Astrocyte (in vitro differentiated cells and primary cell): ENCODE measurements around the gene NR5A2. TPM values are rescaled to one million over a fixed set of nuclear protein-coding genes. Genes with fewer than 3 reads are reported as not detected.

Experiments
- DNase-seq: peaks from one replicate; pipeline ENCODE4 v3.0.0-alpha.2; 2010; ENCODE audit warnings: low read depth
- FAIRE-seq: peaks from 2 replicates; lab custom pipeline; 2011; peaks lifted over from hg19 to GRCh38; lab: Jason Lieb, UNC
- H2AFZ ChIP-seq: 2 replicates; pipeline ENCODE4 v1.6.0; 2012; ENCODE audit warnings: low read depth, low read length, inconsistent platforms
- H3K27ac ChIP-seq: 2 replicates; pipeline ENCODE4 v1.5.1; 2011; ENCODE audit warnings: low read depth, low read length, inconsistent platforms
- H3K27me3 ChIP-seq: 2 replicates; pipeline ENCODE4 v1.6.0; 2011; ENCODE audit warnings: low read length, inconsistent platforms; ENCODE audit not compliant: insufficient read depth
- H3K36me3 ChIP-seq: 2 replicates; pipeline ENCODE4 v1.5.1; 2011; ENCODE audit warnings: low read length, inconsistent platforms; ENCODE audit not compliant: insufficient read depth
- H3K4me1 ChIP-seq: 2 replicates; pipeline ENCODE4 v1.5.1; 2011; ENCODE audit warnings: low read length, inconsistent platforms; ENCODE audit not compliant: insufficient read depth
- H3K4me2 ChIP-seq: 2 replicates; pipeline ENCODE4 v1.6.0; 2012; ENCODE audit warnings: low read length, inconsistent platforms
- H3K4me3 ChIP-seq: 2 replicates; pipeline ENCODE4 v1.5.1; 2011; ENCODE audit warnings: low read depth, mild to moderate bottlenecking, low read length, inconsistent platforms; ENCODE audit not compliant: insufficient read depth
- H3K79me2 ChIP-seq: 2 replicates; pipeline ENCODE4 v1.6.0; 2012; ENCODE audit warnings: mild to moderate bottlenecking, low read length, inconsistent platforms; ENCODE audit not compliant: insufficient read depth
- H3K9ac ChIP-seq: 2 replicates; pipeline ENCODE4 v1.6.0; 2012; ENCODE audit warnings: mild to moderate bottlenecking, low read length, inconsistent platforms
- H3K9me3 ChIP-seq: 2 replicates; pipeline ENCODE4 v1.5.1; 2012; ENCODE audit warnings: low read depth, mild to moderate bottlenecking, low read length, inconsistent platforms; ENCODE audit not compliant: insufficient read depth
- H4K20me1 ChIP-seq: 2 replicates; pipeline ENCODE4 v1.6.0; 2012; ENCODE audit warnings: low read length, inconsistent platforms; ENCODE audit not compliant: insufficient read depth
- H3K27ac Mint-ChIP-seq: one replicate; pipeline ENCODE4 v1.8.0; 2021; ENCODE audit warnings: mild to moderate bottlenecking, mixed read lengths; ENCODE audit not compliant: unreplicated experiment
- H3K27me3 Mint-ChIP-seq: one replicate; pipeline ENCODE4 v1.8.0; 2021; ENCODE audit warnings: low read depth, mixed read lengths; ENCODE audit not compliant: unreplicated experiment
- H3K36me3 Mint-ChIP-seq: one replicate; pipeline ENCODE4 v1.8.0; 2021; ENCODE audit warnings: low read depth, mixed read lengths; ENCODE audit not compliant: unreplicated experiment
- H3K4me1 Mint-ChIP-seq: one replicate; pipeline ENCODE4 v1.8.0; 2021; ENCODE audit warnings: low read depth, mixed read lengths; ENCODE audit not compliant: unreplicated experiment
- H3K4me3 Mint-ChIP-seq: one replicate; pipeline ENCODE4 v1.8.0; 2021; ENCODE audit warnings: mild to moderate bottlenecking, moderate library complexity, mixed read lengths; ENCODE audit not compliant: unreplicated experiment
- H3K9me3 Mint-ChIP-seq: one replicate; pipeline ENCODE4 v1.8.0; 2021; ENCODE audit warnings: mild to moderate bottlenecking, mixed read lengths; ENCODE audit not compliant: unreplicated experiment
- CTCF ChIP-seq: IDR thresholded peaks from 2 replicates; pipeline ENCODE4 v1.5.1; 2011; ENCODE audit warnings: low read depth, mild to moderate bottlenecking, inconsistent platforms, low read length, moderate library complexity; ENCODE audit not compliant: insufficient read depth
- EZH2 ChIP-seq: IDR thresholded peaks from 2 replicates; pipeline ENCODE4 v1.6.1; 2012; ENCODE audit warnings: mild to moderate bottlenecking, low read length, inconsistent platforms; ENCODE audit not compliant: insufficient read depth
- total RNA-seq: library from RNA; stranded (reverse); gene quantifications from 2 replicates; pipeline ENCODE4 v1.2.1, GENCODE V29; 2021

NR5A2 gene
- total RNA-seq, 1 donor from 2014 or later: 0.39 TPM

GRCh38 chr1:200130552-200130951 is 103.0 kb downstream of the NR5A2 start:
- Mint-ChIP-seq H3K9me3 (no peaks in the 10 kb centered on the region), H3K4me1 (peaks cover 10% of the 10 kb centered on the region), H3K36me3 (no peaks in the 10 kb centered on the region), H3K27me3 (no peaks in the 10 kb centered on the region), H3K4me3 (no peak overlapping the region), H3K27ac (no peak overlapping the region)
- H3K4me1 ChIP-seq: no peaks in the 10 kb centered on the region
- no peak overlapping the region for H3K9ac ChIP-seq
- TF ChIP-seq EZH2 (no peak), CTCF (no peak)
- no peaks in the 10 kb centered on the region for H4K20me1 ChIP-seq
- no peak overlapping the region for H2AFZ ChIP-seq
- peaks cover 11% of the 10 kb centered on the region for H3K27me3 ChIP-seq
- no peak overlapping the region for H3K4me2 ChIP-seq
- FAIRE-seq: no peak
- no peak overlapping the region for H3K4me3 ChIP-seq
- DNase-seq: peak; percentile 6
- H3K9me3 ChIP-seq: no peaks in the 10 kb centered on the region
- H3K79me2 ChIP-seq: no peaks in the 10 kb centered on the region
- no peaks in the 10 kb centered on the region for H3K36me3 ChIP-seq
- no peak overlapping the region for H3K27ac ChIP-seq

- H3K27ac Mint-ChIP-seq: no peak overlapping the region
- Histone ChIP-seq H3K4me2 (no peak overlapping the region), H3K36me3 (no peaks in the 10 kb centered on the region), H3K9ac (no peak overlapping the region), H4K20me1 (no peaks in the 10 kb centered on the region), H3K27ac (no peak overlapping the region), H3K4me1 (no peaks in the 10 kb centered on the region), H2AFZ (no peak overlapping the region), H3K79me2 (no peaks in the 10 kb centered on the region), H3K9me3 (no peaks in the 10 kb centered on the region), H3K4me3 (no peak overlapping the region), H3K27me3 (peaks cover 11% of the 10 kb centered on the region)
- H3K9me3 Mint-ChIP-seq: no peaks in the 10 kb centered on the region
- no peaks in the 10 kb centered on the region for H3K36me3 Mint-ChIP-seq
- TF ChIP-seq CTCF (no peak), EZH2 (no peak)
- no peak overlapping the region for H3K4me3 Mint-ChIP-seq
- DNase-seq (peak; percentile 41), FAIRE-seq (no peak)
- no peaks in the 10 kb centered on the region for H3K27me3 Mint-ChIP-seq
- peaks cover 10% of the 10 kb centered on the region for H3K4me1 Mint-ChIP-seq
Observed at GRCh38 chr1:200131551-200132125, 104.1 kb downstream of the NR5A2 start.

DNA sequence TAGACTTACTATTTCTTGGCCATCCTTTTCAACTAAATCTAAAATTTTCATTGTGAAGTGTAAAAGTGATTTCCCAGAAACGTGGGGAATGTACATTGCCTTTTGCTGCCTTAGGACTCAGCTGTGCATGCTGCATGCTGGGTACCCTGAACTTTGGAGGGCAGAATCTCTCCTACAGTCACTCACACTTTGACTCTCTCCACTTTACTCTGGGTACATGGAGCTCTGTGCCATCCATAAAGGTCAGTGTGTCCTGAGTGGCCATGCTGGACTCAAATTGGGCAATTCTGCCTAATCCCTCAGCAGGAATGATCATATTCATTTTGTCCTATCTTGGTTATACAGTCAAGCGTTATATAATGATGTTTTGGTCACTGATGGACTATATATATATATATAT is 105.6 kb downstream of the NR5A2 start:
- DNase-seq (no peak), FAIRE-seq (no peak)
- Histone ChIP-seq H3K4me2 (no peak overlapping the region), H3K4me3 (no peak overlapping the region), H4K20me1 (no peaks in the 10 kb centered on the region), H2AFZ (no peak overlapping the region), H3K9ac (no peak overlapping the region), H3K27ac (no peak overlapping the region), H3K4me1 (no peaks in the 10 kb centered on the region), H3K27me3 (peaks cover 11% of the 10 kb centered on the region), H3K79me2 (no peaks in the 10 kb centered on the region), H3K9me3 (no peaks in the 10 kb centered on the region), H3K36me3 (no peaks in the 10 kb centered on the region)
- H3K4me1 Mint-ChIP-seq: peaks cover 10% of the 10 kb centered on the region
- H3K9me3 Mint-ChIP-seq: no peaks in the 10 kb centered on the region
- TF ChIP-seq EZH2 (no peak), CTCF (no peak)
- no peaks in the 10 kb centered on the region for H3K27me3 Mint-ChIP-seq
- no peaks in the 10 kb centered on the region for H3K36me3 Mint-ChIP-seq
- no peak overlapping the region for H3K4me3 Mint-ChIP-seq
- no peak overlapping the region for H3K27ac Mint-ChIP-seq
